GM12878 (cell line): ENCODE results near the gene HMMR. TPM values are rescaled to one million over a fixed set of nuclear protein-coding genes. Genes with fewer than 3 reads are reported as not detected.

Experiments used
- ATAC-seq: fragments of 200-7000 bp; cut with Tn5 transposase; 3 replicates; pipeline ENCODE4 v1.9.1; 2020; ENCODE audit warnings: mild to moderate bottlenecking, moderate library complexity
- BruUV-seq: library from RNA; stranded (reverse); fragments of 400-500 nt; replicated peaks from 2 replicates; lab custom pipeline; 2021; lab: Mats Ljungman, UMichigan
- CTCF ChIA-PET: fragments of 300-600 bp; sonication (Branson Sonifier 250); formaldehyde crosslinking; extraction: SDS; loops from one replicate; lab custom pipeline; 2021; ENCODE audit warnings: inconsistent platforms; lab: Yijun Ruan, JAX
- POLR2A ChIA-PET: fragments of 350-600 bp; formaldehyde crosslinking; extraction: SDS; loops from one replicate; lab custom pipeline; 2021; ENCODE audit warnings: inconsistent platforms; lab: Charles Lee
- RAD21 ChIA-PET: fragments of 300-600 bp; sonication (Branson Sonifier 250); formaldehyde crosslinking; loops from one replicate; lab custom pipeline; 2023; ENCODE audit warnings: antibody characterized with exemption; ENCODE audit not compliant: unreplicated experiment; lab: Charles Lee
- SMC1A ChIA-PET: fragments of 300-600 bp; sonication (Branson Sonifier 250); formaldehyde crosslinking; loops from one replicate; lab custom pipeline; 2023; ENCODE audit not compliant: unreplicated experiment, uncharacterized antibody; lab: Charles Lee
- DNase-seq: peaks from one replicate; pipeline ENCODE4 v3.0.0-alpha.2; 2011; ENCODE audit warnings: low read depth, low spot score
- FAIRE-seq: peaks from 3 replicates; lab custom pipeline; 2011; peaks lifted over from hg19 to GRCh38; lab: Jason Lieb, UNC
- H2AFZ ChIP-seq: 2 replicates; pipeline ENCODE4 v1.6.0; 2011; ENCODE audit warnings: low read depth, low read length, control low read depth; ENCODE audit not compliant: control insufficient read depth
- H3K27ac ChIP-seq: 2 replicates; pipeline ENCODE4 v1.5.1; 2011; ENCODE audit warnings: control low read depth; ENCODE audit not compliant: control insufficient read depth, insufficient read depth
- H3K27me3 ChIP-seq, 2 experiments: replicated peaks in 1 of 2; 2 replicates each; pipeline versions ENCODE4 v1.6.0 to v1.6.1; 2011; ENCODE audit warnings: low read length in 1 of 2; ENCODE audit not compliant: control insufficient read depth in 2 of 2, insufficient read depth in 2 of 2
- H3K36me3 ChIP-seq, 2 experiments: 2 replicates each; pipeline ENCODE4 v1.5.1; 2011; ENCODE audit warnings: low read length in 1 of 2; ENCODE audit not compliant: control insufficient read depth in 2 of 2, insufficient read depth in 2 of 2
- H3K4me1 ChIP-seq: 2 replicates; pipeline ENCODE4 v1.6.1; 2011; ENCODE audit warnings: mild to moderate bottlenecking, low read length, moderate library complexity, mixed read lengths; ENCODE audit not compliant: control insufficient read depth, insufficient read depth
- H3K4me2 ChIP-seq: 2 replicates; pipeline ENCODE4 v1.6.0; 2011; ENCODE audit warnings: control low read depth; ENCODE audit not compliant: control insufficient read depth, insufficient read depth
- H3K4me3 ChIP-seq: fragments of 200-600 bp; sonication (generic); 2 replicates; pipeline ENCODE4 v1.5.1; 2016
- H3K79me2 ChIP-seq: 2 replicates; pipeline ENCODE4 v1.6.0; 2011; ENCODE audit warnings: low read length; ENCODE audit not compliant: control insufficient read depth, insufficient read depth
- H3K9ac ChIP-seq: 2 replicates; pipeline ENCODE4 v1.8.0; 2011; ENCODE audit warnings: low read length, control low read depth, mixed read lengths; ENCODE audit not compliant: control insufficient read depth, insufficient read depth
- H3K9me3 ChIP-seq: replicated peaks from 3 replicates; pipeline ENCODE4 v1.5.1; 2011; ENCODE audit warnings: mild to moderate bottlenecking, low read length; ENCODE audit not compliant: control insufficient read depth, insufficient read depth
- H4K20me1 ChIP-seq: 2 replicates; pipeline ENCODE4 v1.6.0; 2011; ENCODE audit not compliant: control insufficient read depth, insufficient read depth
- CHD1 ChIP-seq: IDR thresholded peaks from 2 replicates; pipeline ENCODE4 v1.6.1; 2012; ENCODE audit warnings: low read depth, low read length, improper control_type of control experiment
- EZH2 ChIP-seq: IDR thresholded peaks from 2 replicates; pipeline ENCODE4 v1.6.1; 2012; ENCODE audit warnings: low read depth, mild to moderate bottlenecking, control low read depth, inconsistent platforms, low read length, borderline replicate concordance; ENCODE audit not compliant: control insufficient read depth
- GABPA ChIP-seq: IDR thresholded peaks from 2 replicates; pipeline ENCODE4 v1.6.1; 2014; ENCODE audit warnings: antibody characterized with exemption, low read depth, mild to moderate bottlenecking, inconsistent platforms
- IKZF1 ChIP-seq: fragments of 450-650 bp; conservative IDR thresholded peaks from 2 replicates; pipeline ENCODE4 v1.6.1; 2017; ENCODE audit warnings: antibody characterized with exemption, mild to moderate bottlenecking
- JUNB ChIP-seq: IDR thresholded peaks from 2 replicates; pipeline ENCODE4 v1.6.1; 2016; ENCODE audit warnings: antibody characterized with exemption, mild to moderate bottlenecking
- MTA2 ChIP-seq: fragments of 450-650 bp; IDR thresholded peaks from 2 replicates; pipeline ENCODE4 v1.6.1; 2016; ENCODE audit warnings: low read depth, mild to moderate bottlenecking, moderate library complexity
- NFYB ChIP-seq: IDR thresholded peaks from 2 replicates; pipeline ENCODE4 v1.6.1; 2011; ENCODE audit warnings: low read depth, mild to moderate bottlenecking, low read length, improper control_type of control experiment, moderate library complexity; ENCODE audit not compliant: insufficient read depth
- RELB ChIP-seq: fragments of 450-650 bp; IDR thresholded peaks from 2 replicates; pipeline ENCODE4 v1.6.1; 2017; ENCODE audit warnings: low read depth, mild to moderate bottlenecking, moderate library complexity
- WGBS: methylation state at CpG from one replicate; pipeline ENCODE4 v1.1.6; 2016; ENCODE audit warnings: low lambda C conversion rate; ENCODE audit not compliant: insufficient replicate concordance, insufficient coverage; ENCODE audit errors: missing lambda C conversion rate; 5-methylcytosine and 5-hydroxymethylcytosine counted together
- in situ Hi-C: fragments of 300-500 bp; cut with MboI; formaldehyde crosslinking; loops from 9 replicates; pipeline ENCODE4 v1.14.3; 2018; ENCODE audit warnings: mixed read lengths
- intact Hi-C: fragments of 100-400 bp; cut with micrococcal nuclease; formaldehyde crosslinking; loops from one replicate; pipeline ENCODE4 v1.14.2; 2022; ENCODE audit not compliant: unreplicated experiment
- polyA plus RNA-seq, 11 experiments: library from polyadenylated mRNA; depleted of rRNA in 4 of 11; unstranded in 6 of 11; stranded (reverse) in 5 of 11; fragments of >200 nt; fragmentation: Nextera tagmentation in 4 of 11; fragmentation: Illumina TruSeq in 1 of 11; extraction: Ambion mirVana in 4 of 11; extraction: Trizol in 1 of 11; gene quantifications; 1 replicate in 1 of 11; 2 replicates in 10 of 11; pipeline versions ENCODE4 v1.2.1 to v1.2.3, GENCODE V29; 2011 to 2016; ENCODE audit warnings: inconsistent platforms in 2 of 11, missing spikeins in 2 of 11, low read depth in 1 of 11
- total RNA-seq, 4 experiments: library from RNA; depleted of rRNA in 3 of 4; stranded (reverse); fragments of >200 nt in 3 of 4; fragmentation: Illumina TruSeq in 1 of 4; extraction: Trizol in 1 of 4; gene quantifications; 2 replicates each; pipeline versions ENCODE4 v1.2.1 to v1.2.3, GENCODE V29; 2013 to 2021
- TF ChIP-seq, protein P1 (sequence below): fragments of 450-650 bp; formaldehyde crosslinking; IDR thresholded peaks from 2 replicates; pipeline ENCODE4 v1.5.0; 2022; ENCODE audit warnings: mild to moderate bottlenecking, missing genetic modification characterization
- TF ChIP-seq, protein P2 (sequence below): fragments of 450-650 bp; formaldehyde crosslinking; IDR thresholded peaks from 2 replicates; pipeline ENCODE4 v1.4.0; 2022; ENCODE audit warnings: mild to moderate bottlenecking, moderate library complexity
- TF ChIP-seq, protein P3 (sequence below), 3 experiments: IDR thresholded peaks in 2 of 3; conservative IDR thresholded peaks in 1 of 3; 2 replicates each; pipeline ENCODE4 v1.5.1; 2011; ENCODE audit warnings: low read depth in 3 of 3, low read length in 3 of 3, mild to moderate bottlenecking in 3 of 3, control low read depth in 2 of 3, moderate library complexity in 2 of 3, inconsistent platforms in 1 of 3, mixed read lengths in 1 of 3; ENCODE audit not compliant: control insufficient read depth in 2 of 3, insufficient read depth in 1 of 3; ENCODE audit errors: extremely low read depth in 1 of 3

Gene HMMR
- total and polyA plus RNA-seq, 10 of the 15 experiments (the other 5 are each of a cell fraction or from before 2014, with no cell fraction given), result 44.1 to 122 (median 64.2) TPM

- ATAC-seq, result no peak
- WGBS, result 95% methylated on average over 2 of the region's 2 CpGs
- H3K9me3 ChIP-seq, result no peaks in the 10 kb centered on the region
- H3K27ac ChIP-seq, result no peak overlapping the region
- H3K4me2 ChIP-seq, result no peak overlapping the region
- CTCF ChIA-PET, result interaction anchor here (1.0 kb wide), 1 partner anchor 10 kb away, joined by 3 read pairs; no protein-coding TSS in a partner anchor
- DNase-seq, result no peak
- H3K36me3 ChIP-seq, result peaks cover 3 to 23% of the 10 kb centered on the region in 2 experiments
- RAD21 ChIA-PET, result interaction anchor here (1.0 to 1.2 kb wide), 2 partner anchors 14 to 30 kb away, joined by 3 read pairs; no protein-coding TSS in a partner anchor
- intact Hi-C loops, result no loop called here
- no peaks in the 10 kb centered on the region for H3K27me3 ChIP-seq
- no peak overlapping the region for H3K4me3 ChIP-seq
- in situ Hi-C loops, result no loop called here
- POLR2A ChIA-PET, result interaction anchor here (1.6 to 3.3 kb wide), 2 partner anchors 11 to 17 kb away, joined by 5 to 9 read pairs; partner anchors contain the start of gene HMMR
- H4K20me1 ChIP-seq, result no peaks in the 10 kb centered on the region
- no peaks in the 10 kb centered on the region for H3K4me1 ChIP-seq
- BruUV-seq, result no TSS peak
- no peak for FAIRE-seq
- no peak overlapping the region for H3K9ac ChIP-seq
- no peak overlapping the region for H2AFZ ChIP-seq
- H3K79me2 ChIP-seq, result no peaks in the 10 kb centered on the region
- SMC1A ChIA-PET, result interaction anchor here (0.8 to 1.5 kb wide), 4 partner anchors 10 to 35 kb away, joined by 3 to 4 read pairs (median 3); no protein-coding TSS in a partner anchor
- no peak for TF ChIP-seq JUNB
- no peak for TF ChIP-seq CHD1
- TF ChIP-seq MTA2, result no peak
- no peak for TF ChIP-seq GABPA
- no peak for TF ChIP-seq RELB
- TF ChIP-seq NFYB, result no peak
- TF ChIP-seq, protein P1, sequence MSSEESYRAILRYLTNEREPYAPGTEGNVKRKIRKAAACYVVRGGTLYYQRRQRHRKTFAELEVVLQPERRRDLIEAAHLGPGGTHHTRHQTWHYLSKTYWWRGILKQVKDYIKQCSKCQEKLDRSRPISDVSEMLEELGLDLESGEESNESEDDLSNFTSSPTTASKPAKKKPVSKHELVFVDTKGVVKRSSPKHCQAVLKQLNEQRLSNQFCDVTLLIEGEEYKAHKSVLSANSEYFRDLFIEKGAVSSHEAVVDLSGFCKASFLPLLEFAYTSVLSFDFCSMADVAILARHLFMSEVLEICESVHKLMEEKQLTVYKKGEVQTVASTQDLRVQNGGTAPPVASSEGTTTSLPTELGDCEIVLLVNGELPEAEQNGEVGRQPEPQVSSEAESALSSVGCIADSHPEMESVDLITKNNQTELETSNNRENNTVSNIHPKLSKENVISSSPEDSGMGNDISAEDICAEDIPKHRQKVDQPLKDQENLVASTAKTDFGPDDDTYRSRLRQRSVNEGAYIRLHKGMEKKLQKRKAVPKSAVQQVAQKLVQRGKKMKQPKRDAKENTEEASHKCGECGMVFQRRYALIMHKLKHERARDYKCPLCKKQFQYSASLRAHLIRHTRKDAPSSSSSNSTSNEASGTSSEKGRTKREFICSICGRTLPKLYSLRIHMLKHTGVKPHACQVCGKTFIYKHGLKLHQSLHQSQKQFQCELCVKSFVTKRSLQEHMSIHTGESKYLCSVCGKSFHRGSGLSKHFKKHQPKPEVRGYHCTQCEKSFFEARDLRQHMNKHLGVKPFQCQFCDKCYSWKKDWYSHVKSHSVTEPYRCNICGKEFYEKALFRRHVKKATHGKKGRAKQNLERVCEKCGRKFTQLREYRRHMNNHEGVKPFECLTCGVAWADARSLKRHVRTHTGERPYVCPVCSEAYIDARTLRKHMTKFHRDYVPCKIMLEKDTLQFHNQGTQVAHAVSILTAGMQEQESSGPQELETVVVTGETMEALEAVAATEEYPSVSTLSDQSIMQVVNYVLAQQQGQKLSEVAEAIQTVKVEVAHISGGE (CRISPR knock-in tag), result no peak
- TF ChIP-seq, protein P2, sequence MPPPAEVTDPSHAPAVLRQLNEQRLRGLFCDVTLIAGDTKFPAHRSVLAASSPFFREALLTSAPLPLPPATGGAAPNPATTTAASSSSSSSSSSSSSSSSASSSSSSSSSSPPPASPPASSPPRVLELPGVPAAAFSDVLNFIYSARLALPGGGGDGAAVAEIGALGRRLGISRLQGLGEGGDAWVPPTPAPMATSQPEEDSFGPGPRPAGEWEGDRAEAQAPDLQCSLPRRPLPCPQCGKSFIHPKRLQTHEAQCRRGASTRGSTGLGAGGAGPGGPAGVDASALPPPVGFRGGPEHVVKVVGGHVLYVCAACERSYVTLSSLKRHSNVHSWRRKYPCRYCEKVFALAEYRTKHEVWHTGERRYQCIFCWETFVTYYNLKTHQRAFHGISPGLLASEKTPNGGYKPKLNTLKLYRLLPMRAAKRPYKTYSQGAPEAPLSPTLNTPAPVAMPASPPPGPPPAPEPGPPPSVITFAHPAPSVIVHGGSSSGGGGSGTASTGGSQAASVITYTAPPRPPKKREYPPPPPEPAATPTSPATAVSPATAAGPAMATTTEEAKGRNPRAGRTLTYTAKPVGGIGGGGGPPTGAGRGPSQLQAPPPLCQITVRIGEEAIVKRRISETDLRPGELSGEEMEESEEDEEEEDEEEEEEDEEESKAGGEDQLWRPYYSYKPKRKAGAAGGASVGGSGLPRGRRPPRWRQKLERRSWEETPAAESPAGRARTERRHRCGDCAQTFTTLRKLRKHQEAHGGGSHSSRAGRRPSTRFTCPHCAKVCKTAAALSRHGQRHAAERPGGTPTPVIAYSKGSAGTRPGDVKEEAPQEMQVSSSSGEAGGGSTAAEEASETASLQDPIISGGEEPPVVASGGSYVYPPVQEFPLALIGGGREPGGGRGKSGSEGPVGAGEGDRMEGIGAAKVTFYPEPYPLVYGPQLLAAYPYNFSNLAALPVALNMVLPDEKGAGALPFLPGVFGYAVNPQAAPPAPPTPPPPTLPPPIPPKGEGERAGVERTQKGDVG, result no peak
- TF ChIP-seq EZH2, result no peak
- TF ChIP-seq, protein P3, sequence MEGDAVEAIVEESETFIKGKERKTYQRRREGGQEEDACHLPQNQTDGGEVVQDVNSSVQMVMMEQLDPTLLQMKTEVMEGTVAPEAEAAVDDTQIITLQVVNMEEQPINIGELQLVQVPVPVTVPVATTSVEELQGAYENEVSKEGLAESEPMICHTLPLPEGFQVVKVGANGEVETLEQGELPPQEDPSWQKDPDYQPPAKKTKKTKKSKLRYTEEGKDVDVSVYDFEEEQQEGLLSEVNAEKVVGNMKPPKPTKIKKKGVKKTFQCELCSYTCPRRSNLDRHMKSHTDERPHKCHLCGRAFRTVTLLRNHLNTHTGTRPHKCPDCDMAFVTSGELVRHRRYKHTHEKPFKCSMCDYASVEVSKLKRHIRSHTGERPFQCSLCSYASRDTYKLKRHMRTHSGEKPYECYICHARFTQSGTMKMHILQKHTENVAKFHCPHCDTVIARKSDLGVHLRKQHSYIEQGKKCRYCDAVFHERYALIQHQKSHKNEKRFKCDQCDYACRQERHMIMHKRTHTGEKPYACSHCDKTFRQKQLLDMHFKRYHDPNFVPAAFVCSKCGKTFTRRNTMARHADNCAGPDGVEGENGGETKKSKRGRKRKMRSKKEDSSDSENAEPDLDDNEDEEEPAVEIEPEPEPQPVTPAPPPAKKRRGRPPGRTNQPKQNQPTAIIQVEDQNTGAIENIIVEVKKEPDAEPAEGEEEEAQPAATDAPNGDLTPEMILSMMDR (IDR thresholded peaks at IDR 0.05 in 2 of 3, conservative IDR thresholded peaks at IDR 0.05 in 1 of 3; ENCODE audit: control insufficient read depth in 2 of 3, extremely low read depth in 1 of 3, insufficient read depth in 1 of 3, low read depth in 3 of 3, low read length in 3 of 3), result no peak
- TF ChIP-seq IKZF1, result no peak
These were observed 17.9 kb downstream of the HMMR start for GRCh38 chr5:163478126-163478981.
